Raji (cell line): Measurements from ENCODE around the gene TRAPPC8.
A peak's percentile ranks its signal among the peaks of the same experiment; 100 is the strongest.

Experiments used
- POLR2A ChIP-seq: IDR thresholded peaks from 2 replicates; pipeline ENCODE4 v1.6.1; 2011; ENCODE audit warnings: low read depth, low read length, control low read depth; ENCODE audit not compliant: insufficient read depth

TRAPPC8 gene, protein sequence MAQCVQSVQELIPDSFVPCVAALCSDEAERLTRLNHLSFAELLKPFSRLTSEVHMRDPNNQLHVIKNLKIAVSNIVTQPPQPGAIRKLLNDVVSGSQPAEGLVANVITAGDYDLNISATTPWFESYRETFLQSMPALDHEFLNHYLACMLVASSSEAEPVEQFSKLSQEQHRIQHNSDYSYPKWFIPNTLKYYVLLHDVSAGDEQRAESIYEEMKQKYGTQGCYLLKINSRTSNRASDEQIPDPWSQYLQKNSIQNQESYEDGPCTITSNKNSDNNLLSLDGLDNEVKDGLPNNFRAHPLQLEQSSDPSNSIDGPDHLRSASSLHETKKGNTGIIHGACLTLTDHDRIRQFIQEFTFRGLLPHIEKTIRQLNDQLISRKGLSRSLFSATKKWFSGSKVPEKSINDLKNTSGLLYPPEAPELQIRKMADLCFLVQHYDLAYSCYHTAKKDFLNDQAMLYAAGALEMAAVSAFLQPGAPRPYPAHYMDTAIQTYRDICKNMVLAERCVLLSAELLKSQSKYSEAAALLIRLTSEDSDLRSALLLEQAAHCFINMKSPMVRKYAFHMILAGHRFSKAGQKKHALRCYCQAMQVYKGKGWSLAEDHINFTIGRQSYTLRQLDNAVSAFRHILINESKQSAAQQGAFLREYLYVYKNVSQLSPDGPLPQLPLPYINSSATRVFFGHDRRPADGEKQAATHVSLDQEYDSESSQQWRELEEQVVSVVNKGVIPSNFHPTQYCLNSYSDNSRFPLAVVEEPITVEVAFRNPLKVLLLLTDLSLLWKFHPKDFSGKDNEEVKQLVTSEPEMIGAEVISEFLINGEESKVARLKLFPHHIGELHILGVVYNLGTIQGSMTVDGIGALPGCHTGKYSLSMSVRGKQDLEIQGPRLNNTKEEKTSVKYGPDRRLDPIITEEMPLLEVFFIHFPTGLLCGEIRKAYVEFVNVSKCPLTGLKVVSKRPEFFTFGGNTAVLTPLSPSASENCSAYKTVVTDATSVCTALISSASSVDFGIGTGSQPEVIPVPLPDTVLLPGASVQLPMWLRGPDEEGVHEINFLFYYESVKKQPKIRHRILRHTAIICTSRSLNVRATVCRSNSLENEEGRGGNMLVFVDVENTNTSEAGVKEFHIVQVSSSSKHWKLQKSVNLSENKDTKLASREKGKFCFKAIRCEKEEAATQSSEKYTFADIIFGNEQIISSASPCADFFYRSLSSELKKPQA (N-terminal part only)

DNA sequence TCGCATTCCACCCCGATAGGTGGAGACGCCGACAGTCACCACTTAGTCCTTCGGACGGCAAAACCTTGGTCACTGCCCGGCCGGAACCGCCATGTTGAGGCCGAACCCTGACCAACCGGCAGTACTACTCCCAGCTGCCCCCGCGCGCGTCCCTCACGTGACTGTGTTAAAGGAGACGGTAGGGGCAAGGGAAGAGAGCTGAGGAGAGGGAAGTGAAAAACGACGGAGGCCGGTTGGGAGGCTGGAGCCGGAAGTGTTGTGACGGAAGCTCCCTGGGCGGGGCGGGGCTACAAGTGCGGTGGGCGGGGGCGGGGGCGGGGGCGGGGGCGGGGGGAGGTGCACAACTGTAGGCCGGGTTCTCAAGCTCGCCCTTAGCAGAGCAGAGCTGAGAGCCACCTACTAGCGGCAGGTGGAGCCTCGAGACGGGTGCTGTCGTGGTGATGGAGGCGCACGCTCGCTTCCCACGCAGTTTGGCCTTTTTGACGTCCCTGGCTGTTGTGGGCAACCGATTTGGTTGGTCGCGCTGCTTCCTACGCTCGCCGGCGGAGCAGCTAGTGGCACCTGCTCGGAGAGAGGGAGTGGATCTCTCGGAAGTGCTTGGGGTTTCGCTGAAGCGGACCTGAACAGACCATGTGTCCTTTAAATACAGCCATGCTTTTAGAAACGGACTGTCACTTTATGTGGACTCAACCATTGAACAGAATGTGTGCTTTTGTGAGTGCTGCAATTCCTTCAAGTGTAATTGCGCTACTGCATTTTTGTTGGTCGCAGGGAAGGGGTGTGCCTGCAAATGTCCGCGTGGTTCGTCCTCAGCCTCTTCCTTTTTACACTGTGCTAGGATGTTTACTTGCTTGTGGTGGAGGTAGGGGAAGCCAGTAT is at the start of gene TRAPPC8:
TRAPPC8 (minus strand) TSS at position 130 of the 879 bp plus-strand sequence. CDS start 364 bp downstream, outside the sequence.
- TF ChIP-seq POLR2A: peak; percentile 92

DNA sequence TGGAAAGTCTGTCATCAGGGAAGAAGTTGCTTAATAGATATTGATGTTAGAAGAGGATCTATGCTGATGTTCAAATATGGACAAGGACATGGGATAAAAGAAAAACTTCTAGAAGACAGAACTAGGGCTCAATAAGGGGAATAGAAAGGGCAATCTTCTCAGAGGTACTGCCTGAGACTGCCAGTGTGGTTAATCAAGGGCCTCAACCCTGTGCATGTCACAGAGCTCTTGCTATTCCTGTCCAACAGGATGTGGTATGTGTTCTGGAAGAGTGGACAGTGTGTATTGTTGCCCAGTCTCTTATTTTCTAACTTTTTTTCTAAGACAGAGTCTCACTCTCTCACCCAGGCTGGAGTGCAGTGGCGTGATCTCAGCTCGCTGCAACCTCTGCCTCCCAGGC is 47.9 kb upstream of the TRAPPC8 start:
- no peak for TF ChIP-seq POLR2A

DNA sequence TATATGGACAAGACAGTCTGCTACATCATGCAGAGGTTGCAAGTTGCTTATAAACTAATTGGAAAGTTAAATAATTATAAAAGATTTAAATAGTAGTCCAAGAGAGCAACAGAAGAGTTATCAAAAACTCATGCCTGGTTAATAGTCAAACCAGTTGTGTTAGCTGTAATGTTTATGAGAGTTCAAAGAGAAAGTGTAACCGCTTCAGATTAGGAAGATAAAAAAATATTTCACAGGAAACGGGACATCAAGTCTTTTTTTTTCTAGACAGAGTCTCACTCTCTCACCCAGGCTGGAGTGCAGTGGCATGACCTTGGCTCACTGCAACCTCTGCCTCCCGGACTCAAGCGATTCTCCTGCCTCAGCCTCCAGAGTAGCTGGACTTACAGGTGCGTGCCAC is 41.0 kb upstream of the TRAPPC8 start:
- no peak for TF ChIP-seq POLR2A

DNA sequence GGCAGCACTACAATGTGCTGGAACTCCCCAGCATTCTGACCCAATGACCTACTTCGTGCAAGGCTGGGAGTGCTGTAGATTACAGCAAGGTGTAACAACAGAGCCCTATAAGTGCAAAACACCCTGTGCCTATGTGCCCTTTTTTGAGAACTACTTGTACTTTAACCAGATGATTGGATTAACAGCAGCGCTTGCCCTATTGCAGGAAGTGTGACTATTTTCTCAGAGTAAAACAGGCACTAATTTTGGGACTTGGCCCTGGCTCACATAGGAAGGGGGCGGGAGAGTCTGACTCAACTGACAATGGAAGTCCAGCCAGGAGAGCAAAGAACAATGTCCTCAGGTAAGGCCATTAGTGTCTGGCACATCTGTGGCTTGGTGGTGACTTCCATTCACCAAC is 40.1 kb upstream of the TRAPPC8 start:
- no peak for TF ChIP-seq POLR2A

DNA sequence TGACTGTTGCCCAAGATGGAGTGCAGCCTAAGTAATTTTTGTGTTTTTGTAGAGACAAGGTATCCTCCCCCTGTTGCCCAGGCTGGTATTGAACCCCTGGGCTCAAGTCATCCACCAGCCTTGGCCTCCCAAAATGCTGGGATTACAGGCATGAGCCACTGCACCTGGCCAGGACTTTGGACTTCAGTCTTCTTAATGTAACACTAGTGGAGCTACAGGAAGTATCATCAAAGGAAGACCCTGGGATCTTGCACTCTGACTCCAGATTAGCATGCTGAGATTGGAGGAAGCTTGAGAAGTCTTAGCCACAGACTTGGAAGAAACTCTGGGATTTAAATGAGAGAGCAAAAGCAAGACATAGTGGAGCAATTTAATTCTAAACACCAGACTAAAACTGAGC is 37.9 kb upstream of the TRAPPC8 start:
- TF ChIP-seq POLR2A: no peak

DNA sequence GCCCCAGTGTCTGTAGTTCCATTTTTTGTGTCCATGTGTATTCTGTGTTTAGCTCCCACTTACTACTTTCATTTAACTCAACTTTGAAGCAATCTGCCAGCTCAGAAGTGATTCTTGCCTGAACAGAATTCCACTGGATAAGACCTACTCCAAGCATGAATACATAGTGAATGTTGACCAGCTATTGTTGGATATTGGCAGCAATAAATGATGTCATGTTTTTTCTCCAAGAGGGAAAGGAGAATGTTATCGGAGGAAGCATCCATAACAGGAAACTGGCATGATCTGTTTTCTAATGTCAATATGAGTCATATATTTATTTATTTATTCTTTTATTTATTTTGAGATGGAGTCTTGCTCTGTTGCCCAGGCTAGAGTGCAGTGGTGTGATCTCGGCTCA is 36.8 kb upstream of the TRAPPC8 start:
- no peak for TF ChIP-seq POLR2A

DNA sequence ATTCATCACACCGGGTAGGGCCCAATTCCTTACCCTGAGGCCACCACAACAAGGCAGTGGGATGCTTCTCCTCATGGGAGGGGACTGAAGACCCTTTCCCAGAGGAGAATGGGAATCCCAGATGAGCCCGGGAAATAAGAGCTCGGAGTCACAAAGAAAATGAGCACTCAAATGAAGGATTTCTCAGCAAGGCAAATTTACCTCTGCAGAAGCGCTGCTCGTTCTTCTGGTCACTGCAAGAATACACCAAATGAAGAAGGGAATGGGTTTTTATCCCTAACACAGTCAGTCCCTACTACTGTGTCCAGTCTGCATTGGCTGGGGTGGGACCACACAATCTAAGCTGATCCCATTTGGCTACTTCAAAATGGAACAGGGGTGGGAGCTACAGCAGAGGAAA is 35.7 kb upstream of the TRAPPC8 start:
- no peak for TF ChIP-seq POLR2A

DNA sequence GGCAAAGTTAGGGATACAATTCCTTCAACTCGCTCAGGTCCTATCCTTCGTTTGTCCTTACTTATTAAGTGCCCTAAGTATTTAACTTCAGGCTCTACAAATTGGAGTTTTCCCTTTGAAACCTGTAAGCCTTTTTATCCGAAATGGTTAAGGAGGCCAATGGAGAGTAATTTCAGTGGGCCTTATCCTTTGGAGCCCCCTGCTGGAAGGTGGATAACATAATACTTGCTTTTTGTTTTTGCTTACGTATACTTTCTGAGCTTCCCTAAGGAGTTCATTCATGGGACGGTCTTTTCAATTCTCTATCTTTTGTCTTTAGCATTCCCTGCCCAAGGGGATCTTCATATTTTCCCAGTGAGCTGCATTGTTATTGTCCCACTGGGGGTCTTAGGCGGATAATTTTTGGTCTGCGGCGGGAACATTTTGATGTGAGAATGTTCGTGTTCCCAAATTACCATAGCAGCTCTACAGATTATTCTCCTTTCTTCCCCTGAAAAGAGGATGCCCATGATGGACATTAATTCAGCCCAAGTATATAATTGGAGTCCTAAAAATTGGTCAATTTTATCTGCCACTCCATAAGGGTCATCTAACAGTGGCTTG is 34.4 kb upstream of the TRAPPC8 start:
- TF ChIP-seq POLR2A: no peak

DNA sequence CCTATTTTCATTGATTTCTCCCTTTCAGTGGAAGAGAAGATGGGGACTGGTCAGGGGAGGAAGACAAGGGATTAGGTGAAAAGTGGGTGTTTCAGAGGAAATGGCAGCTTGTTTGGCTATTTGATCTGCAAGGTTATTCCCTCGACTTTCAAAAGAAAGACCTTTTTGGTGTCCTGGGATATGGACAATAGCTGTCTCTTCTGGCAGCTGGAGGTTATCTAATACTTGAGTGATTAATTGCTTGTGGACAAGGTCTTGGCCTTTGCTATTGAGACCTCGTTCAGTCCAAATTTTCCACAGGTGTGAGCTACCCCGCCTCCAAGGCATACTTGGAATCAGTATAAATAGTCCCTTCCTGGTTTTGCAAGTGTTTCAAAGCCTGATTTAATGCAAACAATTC is 33.3 kb upstream of the TRAPPC8 start:
- TF ChIP-seq POLR2A: no peak

DNA sequence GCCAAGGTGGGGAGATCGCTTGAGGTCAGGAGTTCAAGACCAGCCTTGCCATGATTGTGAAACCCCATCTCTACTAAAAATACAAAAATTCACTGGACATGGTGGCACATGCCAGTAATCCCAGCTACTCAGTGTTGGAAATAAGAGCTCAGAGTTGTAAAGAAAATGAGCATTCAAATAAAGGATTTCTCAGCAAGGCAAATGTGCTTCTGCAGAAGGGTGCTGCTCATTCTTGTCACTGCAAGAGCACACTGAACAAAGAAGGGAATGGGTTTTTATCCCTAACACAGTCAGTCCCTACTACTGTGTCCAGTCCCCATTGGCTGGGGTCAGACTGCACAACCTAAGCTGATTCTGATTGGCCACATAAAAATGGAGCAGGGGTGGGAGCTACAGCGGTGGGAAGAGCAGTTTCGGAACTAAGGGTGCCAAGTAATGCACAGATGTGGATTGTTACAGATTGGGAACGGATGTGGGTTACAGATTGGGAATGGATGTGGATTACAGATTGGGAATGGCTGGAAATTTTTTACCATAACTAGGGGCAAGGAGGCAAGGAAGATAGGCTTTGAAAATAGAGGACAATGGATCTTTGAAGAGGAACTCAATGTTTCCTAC is 31.1 kb upstream of the TRAPPC8 start:
- no peak for TF ChIP-seq POLR2A

DNA sequence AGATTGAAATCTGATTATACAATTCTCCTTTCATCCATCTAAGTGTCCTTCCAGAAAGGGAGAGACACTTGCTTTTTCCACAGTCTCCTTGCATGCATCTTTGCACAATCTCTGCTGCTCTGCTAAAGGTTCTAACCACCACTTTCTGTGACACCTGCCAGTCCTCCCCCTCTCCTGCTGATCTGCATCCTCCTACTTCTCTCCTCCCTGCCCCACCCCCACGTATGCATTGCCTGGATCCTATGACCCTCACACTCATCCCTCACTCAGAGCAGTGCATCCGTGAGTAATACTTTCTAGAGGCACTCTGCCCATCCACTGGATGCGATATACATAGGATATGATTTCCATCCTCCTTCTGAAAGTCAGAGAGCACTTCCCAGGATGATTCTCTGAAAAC is 27.7 kb upstream of the TRAPPC8 start:
- TF ChIP-seq POLR2A: no peak

DNA sequence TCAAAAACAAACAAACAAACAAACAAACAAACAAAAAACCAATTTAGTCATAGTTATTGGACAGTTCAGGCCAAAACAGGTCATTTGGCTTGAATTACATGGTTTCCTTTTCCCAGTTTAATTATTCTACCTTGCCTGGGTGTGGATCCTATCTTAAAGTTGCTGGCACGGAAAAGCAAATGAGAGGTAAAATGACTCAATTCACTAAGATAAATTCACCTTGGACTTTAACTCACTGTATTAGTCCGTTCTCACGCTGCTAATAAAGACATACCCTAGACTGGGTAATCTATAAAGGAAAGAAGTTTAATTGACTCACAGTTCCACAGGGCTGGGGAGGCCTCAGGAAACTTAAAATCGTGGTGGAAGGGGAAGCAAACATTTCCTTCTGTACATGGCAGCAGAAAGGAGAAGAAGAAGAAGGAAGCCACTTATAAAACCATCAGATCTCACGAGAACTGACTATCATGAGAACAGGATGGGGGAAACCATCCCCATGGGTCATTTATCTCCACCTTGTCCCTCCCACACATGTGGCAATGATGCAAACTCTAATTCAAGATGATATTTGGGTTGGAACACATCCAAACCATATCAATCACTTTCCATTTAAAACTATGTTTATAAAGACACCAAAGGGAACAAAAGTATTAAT is 22.5 kb upstream of the TRAPPC8 start:
- TF ChIP-seq POLR2A: no peak

DNA sequence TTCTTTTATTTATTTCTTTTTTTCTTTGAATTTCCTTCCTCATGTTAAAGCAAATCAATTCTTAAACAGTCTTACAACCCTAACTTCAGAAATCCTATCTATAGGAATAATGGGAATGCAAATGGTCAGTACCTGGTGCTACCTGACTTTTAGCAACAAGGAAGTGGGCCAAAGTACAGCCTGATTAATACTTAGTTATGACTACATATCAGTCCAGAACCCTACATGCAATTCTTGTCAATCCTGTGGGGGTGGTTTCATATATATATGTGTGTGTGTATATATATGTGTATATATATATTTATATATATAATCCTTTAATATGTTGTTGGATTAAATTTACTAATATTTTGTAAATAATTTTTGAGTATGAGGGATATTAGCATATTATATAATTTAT is 14.8 kb upstream of the TRAPPC8 start:
- TF ChIP-seq POLR2A: no peak

DNA sequence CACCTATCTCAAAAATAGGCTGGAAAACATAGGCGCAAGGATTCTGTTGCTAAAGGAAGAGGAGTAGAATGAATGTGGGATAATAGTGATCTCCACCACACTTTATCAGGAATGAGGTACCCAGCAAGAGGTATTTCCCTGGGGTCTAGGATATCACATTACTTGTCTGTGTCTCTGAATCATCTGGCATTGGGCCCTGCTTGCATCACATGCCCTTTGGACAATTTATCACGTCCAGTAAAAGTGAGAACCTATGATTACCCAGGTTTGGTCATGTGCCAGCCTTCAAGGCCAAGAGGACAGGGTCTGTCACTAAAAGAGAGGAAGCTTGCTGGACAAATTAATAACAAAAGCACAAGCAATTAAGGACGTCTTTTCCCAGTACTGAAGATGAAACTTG is 11.4 kb upstream of the TRAPPC8 start:
- no peak for TF ChIP-seq POLR2A

DNA sequence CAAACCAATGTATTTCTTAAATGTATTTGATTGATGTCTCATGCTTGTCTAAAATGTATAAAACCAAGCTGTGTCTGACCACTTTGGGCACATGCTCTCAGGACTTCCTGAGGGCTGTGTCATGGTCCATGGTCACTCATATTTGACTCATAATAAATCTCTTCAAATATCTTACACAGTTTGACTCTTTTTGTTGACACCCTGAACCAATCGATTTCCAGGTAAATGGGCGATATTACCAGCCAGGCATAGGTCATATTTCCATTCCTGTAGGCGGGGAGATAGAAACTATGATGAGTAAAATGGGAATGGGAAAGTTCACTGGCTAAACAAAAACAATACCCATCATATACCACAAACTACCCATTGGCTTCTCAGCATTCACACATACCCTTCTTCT is 9.3 kb upstream of the TRAPPC8 start:
- TF ChIP-seq POLR2A: no peak
